HepG2 (cell line): ENCODE data around the gene GLIPR1L1.

Experiments
- CREB1 ChIP-seq, 2 experiments: fragments of 450-650 bp in 1 of 2; IDR thresholded peaks; 2 replicates each; pipeline ENCODE4 v1.6.1; 2016 to 2017; ENCODE audit warnings: control low read depth in 1 of 2, mild to moderate bottlenecking in 1 of 2, missing compliant biosample characterization in 1 of 2, missing genetic modification characterization in 1 of 2
- CTCF ChIP-seq: sonication (generic); formaldehyde crosslinking; IDR thresholded peaks from 2 replicates; pipeline ENCODE4 v1.5.0; 2020; ENCODE audit warnings: mild to moderate bottlenecking, missing genetic modification reagents, moderate library complexity
- EP300 ChIP-seq, 3 experiments: sonication (generic) in 1 of 3; formaldehyde crosslinking in 1 of 3; IDR thresholded peaks; 2 replicates each; pipeline versions ENCODE4 v1.5.1 to v1.6.1; 2011 to 2020; ENCODE audit warnings: low read depth in 2 of 3, low read length in 2 of 3, borderline replicate concordance in 1 of 3, improper control_type of control experiment in 1 of 3, mild to moderate bottlenecking in 1 of 3, missing genetic modification reagents in 1 of 3, moderate library complexity in 1 of 3
- ESRRA ChIP-seq: sonication (generic); formaldehyde crosslinking; IDR thresholded peaks from 2 replicates; pipeline ENCODE4 v1.5.1; 2020; ENCODE audit warnings: mild to moderate bottlenecking, low read depth, missing genetic modification reagents
- KLF11 ChIP-seq: IDR thresholded peaks from 2 replicates; pipeline ENCODE4 v1.6.1; 2016; ENCODE audit warnings: missing compliant biosample characterization
- NFIC ChIP-seq: IDR thresholded peaks from 2 replicates; pipeline ENCODE4 v1.6.1; 2012; ENCODE audit warnings: mild to moderate bottlenecking, low read length, inconsistent platforms
- SAFB2 ChIP-seq: sonication (generic); formaldehyde crosslinking; IDR thresholded peaks from 2 replicates; pipeline ENCODE4 v1.5.1; 2020; ENCODE audit warnings: missing genetic modification reagents, low read depth, mild to moderate bottlenecking, borderline replicate concordance
- SSRP1 ChIP-seq: IDR thresholded peaks from 2 replicates; pipeline ENCODE4 v1.6.1; 2016; ENCODE audit warnings: control low read depth
- ZC3H4 ChIP-seq: sonication (generic); formaldehyde crosslinking; IDR thresholded peaks from 2 replicates; pipeline ENCODE4 v1.4.0; 2020; ENCODE audit warnings: missing genetic modification reagents, borderline replicate concordance

- no peak for TF ChIP-seq SSRP1 (CRISPR knock-in tag)
- no peak for TF ChIP-seq ESRRA (CRISPR knock-in tag)
- TF ChIP-seq SAFB2 (CRISPR knock-in tag) = no peak
- TF ChIP-seq EP300 (IDR thresholded peaks at IDR 0.05; ENCODE audit: low read depth in 2 of 2, low read length in 2 of 2) = no peak
- no peak for TF ChIP-seq EP300 (CRISPR knock-in tag; IDR thresholded peaks at IDR 0.05; ENCODE audit: borderline replicate concordance)
- no peak for TF ChIP-seq CTCF (CRISPR knock-in tag)
- no peak for TF ChIP-seq CREB1 (IDR thresholded peaks at IDR 0.05)
- TF ChIP-seq CREB1 (CRISPR knock-in tag; IDR thresholded peaks at IDR 0.05) = no peak
- no peak for TF ChIP-seq ZC3H4 (CRISPR knock-in tag)
- TF ChIP-seq NFIC = no peak
- TF ChIP-seq KLF11 (CRISPR knock-in tag) = no peak
Observed at GRCh38 chr12:75364919-75365318, 30.4 kb downstream of the GLIPR1L1 start.
